ENCODE results near the gene FAM221B.

Gene FAM221B

DNA sequence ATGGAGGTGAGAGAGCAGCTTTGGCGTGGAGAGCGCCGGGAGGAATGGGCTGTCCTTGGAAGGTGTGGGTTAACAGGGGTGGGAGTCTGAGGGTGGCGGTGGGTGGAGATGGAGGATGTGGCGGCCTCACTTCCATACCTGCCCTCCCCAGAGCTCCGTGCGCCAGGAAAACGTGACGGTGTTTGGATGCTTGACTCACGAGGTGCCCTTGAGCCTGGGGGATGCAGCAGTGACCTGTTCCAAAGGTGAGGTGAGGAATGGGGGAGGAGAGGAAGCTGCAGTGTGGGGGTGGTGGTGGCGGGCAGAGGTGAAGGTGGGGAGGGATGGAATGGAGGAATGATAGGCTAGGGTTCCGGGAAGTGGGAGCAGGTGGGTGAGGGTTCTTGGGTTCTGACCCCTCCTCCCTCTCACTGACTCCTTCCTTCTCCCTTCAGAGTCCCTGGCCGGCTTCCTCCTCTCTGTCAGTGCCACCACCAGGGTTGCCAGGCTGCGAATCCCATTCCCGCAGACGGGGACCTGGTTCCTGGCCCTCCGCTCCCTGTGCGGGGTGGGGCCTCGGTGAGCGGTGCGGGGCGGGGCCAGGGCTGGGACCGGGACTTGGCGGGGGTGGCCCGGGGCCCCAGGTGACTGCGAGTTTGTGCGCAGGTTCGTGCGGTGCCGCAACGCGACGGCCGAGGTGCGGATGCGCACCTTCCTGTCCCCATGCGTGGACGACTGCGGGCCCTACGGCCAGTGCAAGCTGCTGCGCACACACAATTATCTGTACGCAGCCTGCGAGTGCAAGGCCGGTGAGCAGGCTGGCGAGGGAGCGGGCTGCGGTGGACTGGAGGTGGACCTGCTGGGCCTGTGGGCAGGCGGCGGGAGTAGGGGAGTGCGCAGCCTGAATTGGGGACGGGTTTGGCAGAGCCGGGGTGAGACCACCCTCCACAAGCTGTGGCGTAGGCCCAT, 17.6 kb upstream of the FAM221B start:
- no peak for TF ChIP-seq CTCF (IDR thresholded peaks at IDR 0.05; ENCODE audit: insufficient read depth, low read length, poor library complexity, severe bottlenecking)
- no peak for DNase-seq (ENCODE audit: extremely low read depth, insufficient read length)
- Histone ChIP-seq H3K4me3 (replicated peaks; ENCODE audit: low read depth, low read length) (no peak overlapping the region), H3K36me3 (ENCODE audit: control insufficient read depth, insufficient read depth, low read length) (no peaks in the 10 kb centered on the region), H3K27me3 (replicated peaks; ENCODE audit: control insufficient read depth, insufficient read depth, low read length) (no peaks in the 10 kb centered on the region)

DNA sequence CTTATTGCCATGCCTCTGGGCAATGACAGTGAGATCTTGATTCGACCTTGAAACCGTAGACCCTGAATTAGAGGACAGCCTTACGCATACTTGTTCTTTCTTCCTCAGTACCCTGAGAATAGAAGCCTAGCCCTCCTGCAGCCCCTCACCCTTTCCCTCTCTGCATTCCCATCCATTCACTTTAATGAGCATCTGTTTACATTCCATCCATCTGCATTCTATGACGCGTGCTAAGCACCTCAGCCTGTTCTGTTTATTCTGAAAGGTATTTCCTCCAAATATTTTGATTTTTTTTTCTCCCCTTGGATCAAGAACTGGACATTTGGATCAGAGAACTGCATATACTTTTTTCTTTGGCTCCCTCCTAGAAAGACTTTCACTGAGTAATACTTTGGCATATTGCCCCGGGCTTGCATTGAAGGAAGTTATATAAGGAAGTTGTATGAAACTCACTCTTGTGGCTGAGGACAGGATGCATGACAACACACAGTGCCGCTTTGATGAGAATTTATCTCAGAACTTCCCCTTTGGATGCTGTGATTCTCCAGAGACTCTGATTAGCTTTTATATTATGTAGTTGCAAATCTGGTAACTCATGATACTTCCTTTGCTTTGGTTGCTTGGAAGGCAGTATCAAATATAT, 16.2 kb upstream of the FAM221B start:
- TF ChIP-seq CTCF (IDR thresholded peaks at IDR 0.05; ENCODE audit: insufficient read depth, low read length, poor library complexity, severe bottlenecking), result no peak
- no peak overlapping the region for H3K4me3 ChIP-seq (replicated peaks; ENCODE audit: low read depth, low read length)
- no peak for DNase-seq (ENCODE audit: extremely low read depth, insufficient read length)
- H3K27me3 ChIP-seq (replicated peaks; ENCODE audit: control insufficient read depth, insufficient read depth, low read length), result no peaks in the 10 kb centered on the region
- H3K36me3 ChIP-seq (ENCODE audit: control insufficient read depth, insufficient read depth, low read length), result no peaks in the 10 kb centered on the region

- peak; percentile 42 for DNase-seq (ENCODE audit: extremely low read depth, insufficient read length)
- no peak overlapping the region for H3K4me3 ChIP-seq (replicated peaks; ENCODE audit: low read depth, low read length)
- TF ChIP-seq CTCF (IDR thresholded peaks at IDR 0.05; ENCODE audit: insufficient read depth, low read length, poor library complexity, severe bottlenecking), result no peak
- no peaks in the 10 kb centered on the region for H3K27me3 ChIP-seq (replicated peaks; ENCODE audit: control insufficient read depth, insufficient read depth, low read length)
- H3K36me3 ChIP-seq (ENCODE audit: control insufficient read depth, insufficient read depth, low read length), result no peaks in the 10 kb centered on the region
Measured at GRCh38 chr9:35842795-35843194, 14.3 kb upstream of the FAM221B start.

DNA sequence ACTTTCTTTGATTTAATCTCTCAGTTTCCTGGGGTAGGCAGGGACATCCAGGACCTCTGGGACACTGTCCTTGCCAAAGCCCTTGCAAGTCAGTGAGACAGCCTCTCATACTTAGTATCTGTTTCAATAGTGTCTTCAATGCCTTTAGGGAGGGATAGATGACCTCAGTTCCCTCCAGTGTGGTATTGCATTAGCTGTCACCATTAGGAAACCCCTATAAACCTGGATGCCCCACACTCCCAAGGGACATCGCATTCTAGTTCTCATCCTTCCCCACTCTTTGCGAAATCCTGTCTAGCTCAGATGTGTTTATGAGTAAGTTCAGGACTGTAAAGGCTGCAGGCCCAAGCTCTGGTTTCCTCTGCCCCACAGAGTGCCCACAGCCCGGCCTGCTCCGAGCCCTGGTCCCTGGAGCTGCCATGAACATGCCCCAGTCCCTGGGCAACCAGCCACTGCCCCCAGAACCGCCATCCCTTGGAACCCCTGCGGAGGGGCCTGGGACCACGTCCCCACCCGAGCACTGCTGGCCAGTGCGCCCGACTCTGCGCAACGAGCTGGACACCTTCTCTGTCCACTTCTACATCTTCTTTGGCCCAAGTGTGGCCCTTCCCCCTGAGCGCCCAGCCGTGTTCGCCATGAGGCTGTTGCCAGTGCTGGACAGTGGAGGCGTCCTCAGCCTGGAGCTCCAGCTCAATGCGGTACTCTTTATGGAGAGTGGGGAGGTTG, 13.7 kb upstream of the FAM221B start:
- TF ChIP-seq CTCF (IDR thresholded peaks at IDR 0.05; ENCODE audit: insufficient read depth, low read length, poor library complexity, severe bottlenecking), result no peak
- no peaks in the 10 kb centered on the region for H3K36me3 ChIP-seq (ENCODE audit: control insufficient read depth, insufficient read depth, low read length)
- no peaks in the 10 kb centered on the region for H3K27me3 ChIP-seq (replicated peaks; ENCODE audit: control insufficient read depth, insufficient read depth, low read length)
- H3K4me3 ChIP-seq (replicated peaks; ENCODE audit: low read depth, low read length), result no peak overlapping the region
- no peak for DNase-seq (ENCODE audit: extremely low read depth, insufficient read length)

GRCh38 chr9:35841645-35841900, 13.0 kb upstream of the FAM221B start:
- no peak for DNase-seq (ENCODE audit: extremely low read depth, insufficient read length)
- H3K4me3 ChIP-seq (replicated peaks; ENCODE audit: low read depth, low read length), result no peak overlapping the region
- H3K36me3 ChIP-seq (ENCODE audit: control insufficient read depth, insufficient read depth, low read length), result no peaks in the 10 kb centered on the region
- TF ChIP-seq CTCF (IDR thresholded peaks at IDR 0.05; ENCODE audit: insufficient read depth, low read length, poor library complexity, severe bottlenecking), result no peak
- no peaks in the 10 kb centered on the region for H3K27me3 ChIP-seq (replicated peaks; ENCODE audit: control insufficient read depth, insufficient read depth, low read length)
